KMS-11 (cell line): Measurements from ENCODE around the gene TEX13B.

Source experiments
- H2AFZ ChIP-seq: fragments of 200-600 bp; sonication (generic); 2 replicates; pipeline ENCODE4 v1.6.1; 2016; ENCODE audit warnings: antibody characterized with exemption, mixed run types, low read depth
- H3K27ac ChIP-seq: fragments of 200-600 bp; sonication (generic); 2 replicates; pipeline ENCODE4 v1.6.1; 2016; ENCODE audit warnings: mild to moderate bottlenecking, mixed run types
- H3K27me3 ChIP-seq: fragments of 200-600 bp; sonication (generic); 2 replicates; pipeline ENCODE4 v1.6.1; 2017; ENCODE audit warnings: mild to moderate bottlenecking, low read depth, mixed run types, moderate library complexity; ENCODE audit not compliant: insufficient read depth
- H3K36me3 ChIP-seq: fragments of 200-600 bp; sonication (generic); 2 replicates; pipeline ENCODE4 v1.6.1; 2017; ENCODE audit warnings: mild to moderate bottlenecking, mixed run types; ENCODE audit not compliant: insufficient read depth
- H3K4me1 ChIP-seq: fragments of 200-600 bp; sonication (generic); 2 replicates; pipeline ENCODE4 v1.6.1; 2016; ENCODE audit warnings: mild to moderate bottlenecking, low read depth, mixed run types; ENCODE audit not compliant: poor library complexity, severe bottlenecking
- H3K4me2 ChIP-seq: fragments of 200-600 bp; sonication (generic); 2 replicates; pipeline ENCODE4 v1.7.0; 2016; ENCODE audit warnings: mild to moderate bottlenecking, mixed run types
- H3K4me3 ChIP-seq: fragments of 200-600 bp; sonication (generic); IDR thresholded peaks from 2 replicates; pipeline ENCODE4 v1.6.1; 2017; ENCODE audit warnings: low read depth, low read length, mixed read lengths; ENCODE audit not compliant: insufficient read depth
- H3K79me2 ChIP-seq: fragments of 200-600 bp; sonication (generic); 2 replicates; pipeline ENCODE4 v1.6.1; 2016; ENCODE audit warnings: low read depth, mixed run types; ENCODE audit not compliant: insufficient read depth
- H3K9ac ChIP-seq: fragments of 200-600 bp; sonication (generic); 2 replicates; pipeline ENCODE4 v1.6.1; 2016; ENCODE audit warnings: mild to moderate bottlenecking, mixed run types
- H4K20me1 ChIP-seq: fragments of 200-600 bp; sonication (generic); 2 replicates; pipeline ENCODE4 v1.6.1; 2016; ENCODE audit warnings: mild to moderate bottlenecking, mixed run types; ENCODE audit not compliant: insufficient read depth
- CTCF ChIP-seq: fragments of 200-600 bp; sonication (generic); conservative IDR thresholded peaks from 2 replicates; pipeline ENCODE4 v1.6.1; 2017; ENCODE audit warnings: low read depth, mild to moderate bottlenecking, antibody characterized with exemption, low read length, moderate library complexity, mixed read lengths

TEX13B gene

GRCh38 chrX:107985033-107985432 is 2.9 kb upstream of the TEX13B start:
- no peak for TF ChIP-seq CTCF
- Histone ChIP-seq H4K20me1 (no peaks in the 10 kb centered on the region), H3K27me3 (no peaks in the 10 kb centered on the region), H3K36me3 (no peaks in the 10 kb centered on the region), H3K4me2 (no peak overlapping the region), H3K27ac (no peak overlapping the region), H3K79me2 (no peaks in the 10 kb centered on the region), H3K9ac (no peak overlapping the region), H2AFZ (no peak overlapping the region), H3K4me3 (no peak overlapping the region), H3K4me1 (no peaks in the 10 kb centered on the region)

- H3K4me2 ChIP-seq, result no peak overlapping the region
- H4K20me1 ChIP-seq, result no peaks in the 10 kb centered on the region
- no peak overlapping the region for H2AFZ ChIP-seq
- TF ChIP-seq CTCF, result no peak
- H3K4me3 ChIP-seq, result no peak overlapping the region
- H3K27ac ChIP-seq, result no peak overlapping the region
- no peaks in the 10 kb centered on the region for H3K36me3 ChIP-seq
- H3K79me2 ChIP-seq, result no peaks in the 10 kb centered on the region
- no peaks in the 10 kb centered on the region for H3K4me1 ChIP-seq
- H3K9ac ChIP-seq, result no peak overlapping the region
- H3K27me3 ChIP-seq, result no peaks in the 10 kb centered on the region
These were observed 2.6 kb downstream of the TEX13B start for GRCh38 chrX:107979534-107979933.

- no peak overlapping the region for H3K4me3 ChIP-seq
- H2AFZ ChIP-seq, result no peak overlapping the region
- no peaks in the 10 kb centered on the region for H4K20me1 ChIP-seq
- H3K4me1 ChIP-seq, result no peaks in the 10 kb centered on the region
- H3K4me2 ChIP-seq, result no peak overlapping the region
- H3K36me3 ChIP-seq, result no peaks in the 10 kb centered on the region
- no peak overlapping the region for H3K27ac ChIP-seq
- H3K79me2 ChIP-seq, result no peaks in the 10 kb centered on the region
- no peak overlapping the region for H3K9ac ChIP-seq
- peak; percentile 64 for TF ChIP-seq CTCF
- no peaks in the 10 kb centered on the region for H3K27me3 ChIP-seq
These were observed 3.4 kb downstream of the TEX13B start for GRCh38 chrX:107978707-107979307.

- Histone ChIP-seq H3K79me2 (no peaks in the 10 kb centered on the region), H3K4me2 (no peak overlapping the region), H3K4me3 (no peak overlapping the region), H3K27me3 (no peaks in the 10 kb centered on the region), H4K20me1 (no peaks in the 10 kb centered on the region), H3K9ac (no peak overlapping the region), H3K36me3 (no peaks in the 10 kb centered on the region), H3K27ac (no peak overlapping the region), H3K4me1 (no peaks in the 10 kb centered on the region), H2AFZ (no peak overlapping the region)
- no peak for TF ChIP-seq CTCF
These were observed 4.1 kb downstream of the TEX13B start for GRCh38 chrX:107978071-107978470.
